Activated CD4-positive, CD25-positive, alpha-beta regulatory T cell treated with anti-CD3 and anti-CD28 coated beads, Interleukin-2, amount 50 U/mL, for 24 hours (primary cell): ENCODE measurements around the gene CAST.

Experiments
- ATAC-seq, 2 donors: fragments of 150-1000 bp; cut with Tn5 transposase; one replicate each; pipeline ENCODE4 v1.10.0; 2021; ENCODE audit warnings: mild to moderate bottlenecking in 1 of 2, moderate library complexity in 1 of 2

CAST gene

DNA sequence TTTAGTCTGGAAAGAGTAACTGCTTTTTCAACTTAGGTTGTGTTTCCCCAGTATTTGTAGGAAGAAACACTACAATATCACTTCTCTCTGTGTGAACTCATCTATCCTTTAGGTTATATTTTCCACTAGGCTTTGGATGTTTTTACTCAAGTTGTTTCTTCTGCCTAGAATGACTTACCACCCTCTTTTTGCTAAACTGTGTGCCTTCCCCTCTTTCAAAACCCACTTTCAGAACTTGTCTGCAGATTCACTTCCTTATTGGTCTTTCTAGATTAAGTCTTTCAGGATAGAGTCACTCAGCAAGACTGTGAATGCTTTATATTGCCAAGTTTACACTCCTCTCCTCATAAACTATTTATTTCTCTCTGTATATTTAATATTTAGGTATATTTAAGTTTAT is 14.2 kb upstream of the CAST start:
- no peak for ATAC-seq

DNA sequence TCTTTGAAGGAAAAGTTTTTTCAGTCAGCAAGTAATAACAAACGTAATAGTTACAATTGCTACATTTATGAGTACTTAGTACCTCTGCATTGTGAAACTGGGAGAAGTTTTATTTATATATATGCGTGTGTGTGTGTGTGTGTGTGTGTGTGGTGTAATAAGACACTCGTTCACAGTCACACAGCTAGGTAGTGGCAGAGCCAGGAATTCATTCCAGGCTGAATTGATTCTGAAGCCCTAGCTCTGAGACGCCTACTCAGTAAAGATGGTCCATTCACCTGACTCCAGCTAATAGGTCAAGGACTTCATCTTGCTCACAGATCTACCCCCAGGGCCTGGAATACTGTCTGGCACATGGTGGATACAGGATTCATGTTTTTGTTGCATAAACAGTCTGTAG is 13.6 kb upstream of the CAST start:
- ATAC-seq: no peak

DNA sequence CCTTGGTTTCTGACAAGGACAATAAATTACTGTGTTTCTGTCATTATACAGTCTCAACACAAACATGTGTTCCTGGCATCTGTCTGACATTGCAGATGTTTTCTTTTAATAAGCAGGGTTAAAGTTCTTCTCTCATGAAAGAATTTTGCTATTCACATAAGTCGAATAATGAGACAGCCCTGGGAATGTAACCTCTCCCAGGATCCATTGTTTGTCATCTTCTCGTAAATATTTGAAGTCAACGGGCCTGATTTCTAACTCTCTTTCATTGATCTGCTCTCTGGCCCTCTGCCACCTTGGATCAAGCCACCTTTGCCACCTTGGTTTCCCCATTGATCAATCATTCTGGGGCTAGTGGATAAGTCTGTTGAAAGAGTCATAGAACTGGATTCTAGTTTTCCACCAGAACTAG is 12.9 kb upstream of the CAST start:
- no peak for ATAC-seq

DNA sequence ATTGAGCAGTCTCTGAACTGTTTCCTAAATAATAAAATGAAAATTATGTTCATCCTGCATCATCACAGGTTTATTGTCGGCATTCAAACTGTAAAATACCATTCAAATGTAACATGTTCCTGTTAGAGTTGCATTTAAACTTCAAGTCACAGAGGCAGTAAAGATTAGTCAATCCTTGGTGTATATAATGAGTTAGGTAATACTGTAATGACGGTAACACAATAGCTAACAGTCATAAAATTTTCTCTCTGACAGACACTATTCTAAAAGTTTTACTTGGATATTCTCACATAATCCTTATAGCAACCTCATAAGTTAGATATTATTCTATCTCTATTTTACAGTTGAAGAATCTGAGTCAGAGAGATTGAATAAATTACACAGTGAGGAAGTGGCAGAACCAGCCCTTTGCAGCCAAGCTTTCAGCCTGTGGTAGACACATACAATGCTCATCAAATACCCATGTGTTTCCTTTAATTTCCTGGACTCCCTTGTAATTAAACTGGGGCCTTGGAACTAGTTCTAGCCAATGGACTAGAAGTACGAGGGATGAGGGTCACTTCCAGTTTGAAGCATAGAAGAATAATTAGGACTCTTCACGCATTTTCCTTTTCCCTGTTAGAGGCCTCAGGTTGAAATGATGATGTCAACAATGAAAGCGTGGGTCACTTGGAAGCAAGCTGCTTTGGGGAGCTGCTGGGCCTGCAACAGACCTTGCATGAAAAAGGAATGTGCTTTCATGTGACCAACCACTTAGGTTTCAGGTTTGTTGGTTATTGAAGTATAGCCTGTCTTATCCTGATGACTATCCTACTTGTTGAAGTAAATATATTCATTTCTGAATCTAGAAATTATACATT is 12.3 kb upstream of the CAST start:
- ATAC-seq: peak; percentile 28 to 49

DNA sequence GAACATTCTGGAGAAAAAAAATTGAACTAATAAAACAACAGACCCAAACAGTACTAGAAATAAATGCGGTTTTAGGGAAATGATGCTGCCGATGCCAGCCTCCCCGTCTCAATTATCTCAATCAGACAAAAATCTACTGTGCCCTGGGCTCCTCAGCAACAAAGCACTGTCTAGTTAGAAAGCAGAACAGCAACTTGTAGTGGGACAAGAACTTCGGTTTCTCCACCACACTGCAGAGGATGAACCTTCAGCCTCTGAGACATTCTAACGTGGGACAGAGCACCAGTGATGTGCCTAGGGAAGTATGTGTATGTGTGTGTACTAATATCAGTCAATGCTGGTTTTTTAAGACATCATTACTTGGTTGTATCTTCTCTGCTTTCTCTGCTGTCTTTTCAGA is 11.1 kb upstream of the CAST start:
- no peak for ATAC-seq

DNA sequence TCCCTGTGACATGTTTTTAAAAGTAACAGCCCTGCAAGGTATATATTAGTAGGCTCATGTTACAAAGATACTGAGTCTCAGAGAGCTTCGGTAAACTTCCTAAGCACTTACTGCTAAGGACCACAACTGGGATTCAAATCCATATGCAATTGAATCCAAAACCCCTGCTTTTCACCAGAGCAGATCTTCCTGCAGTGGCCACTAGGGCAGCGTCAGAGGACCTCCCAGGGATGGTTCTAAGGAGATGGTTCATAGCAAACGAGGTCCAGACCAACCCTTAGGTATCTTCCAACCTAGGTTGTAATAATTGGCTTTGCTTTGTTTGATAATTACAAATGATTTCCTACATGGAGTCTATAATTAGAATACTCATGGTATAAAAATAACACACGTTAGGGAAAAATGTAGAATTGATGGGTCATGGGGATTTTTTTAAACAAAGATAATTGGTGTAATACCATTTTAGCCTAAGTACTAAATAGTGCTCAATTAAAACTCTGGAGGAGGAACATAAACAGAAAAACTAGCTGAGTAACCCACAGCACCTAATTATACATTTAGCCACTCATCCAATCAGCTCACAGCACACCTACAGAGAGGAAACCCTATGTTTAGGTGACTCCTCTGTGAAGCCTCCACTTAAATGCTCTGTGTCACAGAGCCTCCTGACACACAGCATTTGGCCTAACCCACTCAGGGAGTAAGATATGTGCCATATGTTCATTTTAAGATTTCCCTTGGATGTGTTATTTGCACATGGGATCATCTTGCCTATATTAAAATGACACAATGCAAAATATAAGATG is 10.0 kb upstream of the CAST start:
- no peak for ATAC-seq

DNA sequence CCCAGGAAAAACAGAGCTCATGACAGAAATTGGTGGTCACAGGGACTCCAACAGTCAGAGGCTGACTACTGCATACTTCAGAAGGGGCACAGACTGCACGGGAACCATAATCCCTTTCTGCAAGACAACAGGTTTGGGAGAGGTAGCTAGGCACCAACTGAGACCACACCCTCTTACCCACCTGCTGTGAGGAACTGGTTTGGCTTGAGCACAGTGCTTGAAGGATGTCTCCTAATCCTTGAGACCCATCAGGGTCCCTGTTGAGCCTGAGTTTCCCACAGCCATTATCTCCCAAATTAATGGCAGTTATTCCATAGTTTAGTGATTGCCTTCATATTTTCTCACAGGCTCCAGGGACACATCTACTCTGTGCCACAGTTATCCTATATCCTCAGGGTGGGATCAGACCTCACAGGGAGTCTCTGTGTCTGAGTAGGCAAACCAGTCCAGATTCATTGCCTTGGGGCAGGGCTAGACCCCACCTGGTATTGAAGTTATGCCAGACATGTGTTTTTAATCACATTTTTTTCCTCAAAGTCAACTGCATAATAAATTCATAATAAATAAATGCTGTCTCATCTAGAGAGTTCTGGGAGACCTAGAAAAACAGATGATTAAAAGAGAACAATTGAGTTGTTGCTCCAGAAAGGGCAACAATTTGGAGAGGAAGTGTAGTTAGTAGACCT is 9.3 kb upstream of the CAST start:
- no peak for ATAC-seq

DNA sequence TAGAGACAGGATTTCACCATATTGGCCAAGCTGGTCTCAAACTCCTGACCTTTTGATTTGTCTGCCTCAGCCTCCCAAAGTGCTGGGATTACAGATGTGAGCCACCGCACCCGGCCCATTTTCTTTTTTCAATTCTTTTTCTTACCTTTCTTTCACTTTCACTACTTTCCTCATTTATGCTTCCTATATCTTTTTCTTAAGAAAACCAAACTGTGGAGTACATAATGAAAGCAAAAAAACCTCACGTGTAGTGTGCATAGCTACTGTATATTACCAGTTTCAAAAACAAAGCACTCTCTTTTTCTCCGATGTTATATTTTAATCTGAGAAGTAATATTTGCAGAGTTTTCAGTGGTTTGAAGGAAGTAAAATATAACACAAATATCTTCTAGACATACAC is 8.0 kb upstream of the CAST start:
- ATAC-seq: no peak

DNA sequence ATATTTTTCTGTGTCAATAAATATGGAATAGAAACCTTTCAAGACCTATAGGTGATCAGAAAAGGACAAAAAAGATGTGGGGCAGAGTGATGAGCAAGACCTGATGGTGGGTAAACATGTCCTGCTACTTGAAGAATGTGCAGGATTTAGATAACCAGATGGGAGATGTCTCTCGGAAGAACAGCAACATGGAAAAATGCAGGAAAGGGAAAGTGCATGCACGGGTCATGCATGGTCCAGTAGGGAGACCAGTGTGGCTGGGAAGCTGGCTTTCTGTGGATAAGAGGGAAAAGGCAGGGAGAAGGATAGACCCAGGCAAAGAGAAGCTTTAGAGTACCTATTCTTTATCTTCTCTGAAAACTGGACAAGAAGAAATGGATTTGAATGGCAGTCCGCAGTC is 7.1 kb upstream of the CAST start:
- ATAC-seq: no peak

DNA sequence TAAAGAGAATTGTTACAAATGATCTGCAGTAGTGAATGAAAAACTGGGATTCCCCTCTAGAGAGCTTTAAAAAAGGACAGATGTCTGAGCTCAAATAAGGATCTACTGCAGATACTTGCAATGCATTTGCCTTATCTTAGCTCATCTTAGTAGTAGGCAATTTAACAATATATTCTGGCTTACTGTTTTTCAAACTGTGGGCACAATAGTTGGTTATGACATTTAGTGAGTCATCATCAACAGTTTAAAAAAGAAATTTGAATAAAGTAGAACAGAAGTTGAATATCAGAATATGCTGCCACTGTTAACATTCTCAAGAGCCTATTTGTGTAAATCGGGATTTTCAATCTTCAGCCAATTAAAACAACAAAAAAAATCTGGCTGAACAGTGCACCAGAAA is 6.7 kb upstream of the CAST start:
- peak in 1 of 2 donors; percentile 45 for ATAC-seq

DNA sequence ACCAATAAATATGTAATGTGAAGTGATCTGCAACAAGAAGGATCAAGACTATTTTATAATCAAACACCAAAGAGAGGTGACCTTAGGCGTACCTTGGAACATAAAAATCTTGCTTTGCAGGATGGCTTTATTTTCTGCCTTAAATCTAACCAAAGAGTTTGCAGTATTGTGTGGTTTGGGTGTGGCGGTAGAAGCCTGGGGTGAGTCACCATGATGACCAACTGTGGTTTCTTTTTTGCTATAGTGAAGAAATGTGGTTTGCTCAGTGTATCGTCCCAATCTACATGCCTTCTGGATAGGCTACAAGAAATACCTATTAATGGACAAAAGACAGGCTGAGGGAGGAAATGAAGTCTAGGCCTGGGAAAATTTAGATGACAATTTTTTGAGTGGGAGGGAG is 5.1 kb upstream of the CAST start:
- ATAC-seq: peak; percentile 54 to 71

DNA sequence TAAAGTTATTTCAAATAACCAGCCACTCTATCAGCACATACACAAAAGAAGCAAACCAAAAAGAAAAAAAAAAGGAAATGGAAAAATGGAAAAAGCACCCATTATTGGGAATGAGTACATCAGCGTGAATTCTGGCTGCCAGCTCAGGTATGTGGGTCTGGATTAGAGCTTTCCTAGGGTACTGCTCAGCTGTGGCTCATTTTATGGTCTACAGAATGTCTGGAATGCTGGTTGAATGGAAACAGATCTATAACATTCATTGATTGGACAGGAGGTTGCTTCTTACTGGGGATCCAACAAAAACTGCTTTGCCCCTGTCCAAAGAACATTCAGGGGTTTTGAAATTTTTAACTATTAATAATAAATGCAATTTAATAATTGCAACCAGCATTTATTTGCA is 3.9 kb upstream of the CAST start:
- no peak for ATAC-seq

DNA sequence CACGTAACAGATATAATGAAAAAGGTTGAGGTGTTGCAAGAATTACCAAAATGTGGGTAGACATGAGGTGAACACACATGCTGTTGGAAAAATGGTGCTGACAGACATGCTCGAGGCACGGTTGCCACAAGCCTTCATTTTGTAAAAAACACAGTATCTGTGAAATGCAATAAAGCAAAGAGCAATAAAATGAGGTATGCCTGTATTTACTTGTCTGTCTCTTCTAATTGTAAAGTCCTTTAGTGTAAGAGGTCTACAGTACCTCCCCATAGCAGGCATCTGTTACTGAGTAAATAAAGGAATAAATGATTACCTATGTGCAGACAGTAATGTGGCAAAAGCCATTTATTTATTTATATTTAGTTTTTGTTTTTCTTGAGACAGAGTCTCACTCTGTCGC is 3.0 kb upstream of the CAST start:
- no peak for ATAC-seq

DNA sequence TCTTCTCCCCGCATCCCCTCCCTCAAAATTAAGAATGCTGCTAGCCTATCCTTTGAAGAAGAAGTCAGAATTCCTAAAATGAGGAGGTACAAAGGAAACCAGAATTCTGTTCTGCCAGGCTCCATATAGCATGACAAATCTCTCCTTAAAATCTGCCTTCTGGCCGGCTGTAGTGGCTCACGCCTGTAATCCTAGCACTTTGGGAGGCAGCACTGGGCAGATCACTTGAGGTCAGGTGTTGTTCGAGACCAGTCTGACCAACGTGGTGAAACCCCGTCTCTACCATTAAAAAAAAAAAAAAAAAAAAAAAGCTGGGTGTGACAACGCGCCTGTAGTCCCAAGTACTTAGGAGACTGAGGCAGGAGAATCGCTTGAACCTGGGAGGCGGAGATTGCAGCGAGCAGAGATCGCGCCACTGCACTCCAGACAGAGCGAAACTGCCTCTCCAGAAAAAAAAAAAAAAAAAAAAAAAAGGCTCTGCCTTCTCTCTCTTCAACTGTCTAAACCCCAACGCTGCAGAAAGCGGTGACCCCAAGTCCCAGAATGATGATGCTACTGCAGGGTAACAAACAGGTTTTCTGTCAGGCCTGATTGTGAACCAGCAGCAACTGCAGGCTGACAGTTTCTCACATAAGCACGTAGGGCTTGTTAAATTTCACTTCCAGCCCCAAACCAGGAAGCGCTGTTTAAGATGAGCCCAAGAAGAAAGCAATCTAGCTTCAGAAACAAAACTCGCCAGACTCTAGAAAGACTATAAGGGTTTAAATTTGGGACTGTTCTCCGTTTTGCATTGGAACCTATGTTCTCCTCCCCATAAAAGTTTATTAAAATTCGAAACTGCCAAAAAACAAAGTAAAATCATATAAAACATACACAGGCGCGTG is 963 bp upstream of the CAST start:
- ATAC-seq: peak in 1 of 2 donors; percentile 10

DNA sequence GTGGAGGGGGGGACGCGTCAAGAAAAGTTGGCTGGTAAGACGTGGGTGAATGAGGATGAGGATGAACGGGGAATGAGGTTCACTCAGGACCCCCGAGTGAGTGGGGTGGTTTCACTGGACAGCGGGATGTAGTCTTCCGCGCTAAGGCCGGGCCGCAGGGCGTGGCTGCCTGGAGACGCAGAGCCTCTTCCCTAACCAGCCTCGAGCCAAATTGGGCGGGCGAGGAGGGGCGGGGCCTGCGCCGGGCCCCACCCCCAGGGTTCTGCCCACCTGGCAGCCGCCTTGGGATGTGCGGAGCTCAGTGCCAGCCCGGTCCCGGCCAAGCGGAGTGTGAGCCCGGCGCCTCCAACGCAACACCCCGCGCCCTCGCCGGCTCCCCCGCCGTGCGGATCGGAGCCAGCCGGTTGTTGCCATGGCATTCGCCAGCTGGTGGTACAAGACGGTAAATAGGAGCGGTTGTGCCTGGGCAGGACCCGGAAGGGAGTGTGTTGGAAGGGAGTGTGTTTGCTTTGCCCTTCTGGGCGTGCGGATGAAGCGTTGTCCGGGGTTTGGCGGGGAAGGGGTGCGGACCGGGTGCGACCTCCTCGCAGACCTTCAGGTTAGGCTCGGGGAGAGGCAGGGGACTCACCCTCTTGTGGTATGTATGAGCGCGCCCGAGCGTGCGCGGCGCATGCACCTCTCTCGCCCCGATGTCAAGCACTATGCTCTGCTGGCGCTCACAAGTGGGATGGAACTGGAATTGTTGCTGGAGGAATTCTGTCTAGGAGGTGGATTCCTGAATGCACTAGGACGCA is 746 bp downstream of the CAST start:
- ATAC-seq: peak; percentile 82

DNA sequence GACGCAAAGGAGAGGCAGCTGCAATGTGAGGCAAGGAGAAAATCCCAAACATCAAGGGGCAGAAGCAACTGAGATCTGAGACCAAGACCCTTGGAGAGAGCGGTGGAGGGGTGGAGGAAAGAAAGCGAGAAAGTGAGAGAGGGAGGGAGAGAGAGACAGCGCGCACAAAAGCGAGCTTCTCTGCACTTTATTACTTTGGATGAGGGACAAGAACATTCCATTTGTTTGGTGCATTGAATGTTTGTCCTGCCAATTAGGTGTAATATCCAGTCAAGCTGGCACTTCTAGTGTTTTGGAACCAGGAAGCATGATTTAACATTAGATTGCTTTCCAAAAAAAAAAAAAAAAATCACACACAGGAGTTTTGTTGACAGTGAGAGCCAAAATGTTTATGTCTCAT is 1.4 kb downstream of the CAST start:
- ATAC-seq: no peak

DNA sequence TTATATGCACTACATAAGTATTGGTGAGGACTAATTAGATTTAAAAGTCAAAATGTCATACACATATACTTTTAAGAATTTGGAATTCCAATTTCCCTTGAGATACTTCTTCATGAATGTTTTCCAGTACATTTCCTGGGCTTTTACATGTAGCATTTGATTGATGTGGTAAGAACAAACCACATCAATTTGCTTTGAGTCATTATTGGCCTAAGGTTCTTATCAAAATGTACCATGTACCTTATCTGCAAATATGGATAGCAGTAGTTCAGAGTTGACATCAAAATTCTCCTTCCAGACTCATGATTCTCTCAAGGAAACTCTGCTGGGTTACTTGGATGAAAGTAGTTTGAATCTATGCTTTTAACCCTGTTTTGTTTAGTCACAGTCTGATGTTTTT is 2.5 kb downstream of the CAST start:
- ATAC-seq: no peak

DNA sequence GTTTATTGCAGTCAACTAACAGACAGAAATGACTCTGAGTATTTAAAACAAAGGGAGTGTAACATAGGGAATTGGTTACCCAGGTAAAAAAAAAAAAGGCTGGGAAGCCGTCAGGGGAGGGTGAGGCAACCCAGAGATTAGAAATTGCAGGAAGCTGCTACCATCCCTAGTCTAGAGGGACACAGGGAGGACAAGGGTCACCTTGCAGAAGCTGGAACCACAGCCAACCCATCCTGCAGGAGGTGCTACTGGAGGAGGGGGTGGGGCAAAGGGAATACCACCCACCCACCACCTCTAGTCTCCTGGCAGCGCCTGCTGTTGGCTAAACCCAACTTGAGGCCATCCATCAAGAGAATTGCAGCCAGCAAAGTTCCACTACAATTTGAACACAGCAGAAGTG is 6.5 kb downstream of the CAST start:
- ATAC-seq: no peak

DNA sequence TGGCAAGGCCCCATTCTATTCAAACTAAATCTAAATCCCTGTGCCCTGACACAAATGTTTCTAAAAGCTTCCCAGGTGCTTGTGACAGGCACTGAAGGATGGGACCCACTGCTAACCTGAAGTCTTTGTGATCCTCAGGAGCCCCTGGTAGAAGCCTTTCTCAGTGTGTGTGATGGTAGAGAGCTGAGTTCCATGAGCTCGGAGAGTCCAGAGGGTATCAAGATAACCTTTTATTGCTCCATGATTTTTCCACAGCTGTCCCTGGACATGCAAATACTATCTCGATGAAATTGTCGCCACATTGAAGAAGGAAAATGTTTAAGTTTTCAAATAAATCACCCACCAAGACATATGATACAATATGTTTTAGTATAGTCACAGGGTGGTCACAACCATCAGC is 7.7 kb downstream of the CAST start:
- no peak for ATAC-seq

DNA sequence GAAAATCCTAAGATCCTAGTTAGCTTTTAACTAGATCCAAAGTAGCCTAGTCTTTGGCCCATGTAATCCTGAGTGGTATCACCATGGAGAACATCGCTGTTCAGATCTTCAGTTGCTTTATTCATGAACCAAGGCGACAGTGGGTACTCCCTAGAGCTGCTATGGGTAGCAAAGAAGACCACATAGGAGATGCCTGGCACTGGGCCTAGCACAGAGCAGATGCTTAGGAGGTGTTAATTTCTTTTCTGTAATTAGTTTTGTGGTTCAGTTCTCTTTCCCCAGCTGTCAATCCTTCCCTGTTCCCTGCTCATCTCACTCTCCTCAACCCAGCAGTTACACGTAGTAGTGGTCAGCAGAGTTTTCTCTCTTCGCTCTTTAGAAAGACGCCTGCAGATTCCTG is 9.3 kb downstream of the CAST start:
- ATAC-seq: no peak

DNA sequence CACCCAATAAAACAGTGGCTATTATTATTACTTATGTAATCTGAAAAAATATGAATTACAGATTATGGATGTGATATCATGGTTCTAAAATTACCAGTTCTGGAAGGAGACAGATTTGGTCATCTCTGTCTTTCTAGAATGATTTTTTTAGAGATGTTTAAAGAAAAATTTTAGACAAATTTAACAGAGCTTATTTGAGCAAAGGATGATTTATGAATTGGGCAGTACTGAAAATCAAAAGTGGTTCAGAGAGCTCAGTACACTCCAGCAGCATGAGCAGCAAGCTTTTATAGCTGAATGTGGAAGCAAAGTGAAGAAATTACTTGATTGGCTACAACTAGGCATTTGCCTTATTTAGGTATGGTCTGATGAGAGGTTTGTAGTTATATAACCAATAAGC is 11.0 kb downstream of the CAST start:
- peak; percentile 38 to 48 for ATAC-seq

DNA sequence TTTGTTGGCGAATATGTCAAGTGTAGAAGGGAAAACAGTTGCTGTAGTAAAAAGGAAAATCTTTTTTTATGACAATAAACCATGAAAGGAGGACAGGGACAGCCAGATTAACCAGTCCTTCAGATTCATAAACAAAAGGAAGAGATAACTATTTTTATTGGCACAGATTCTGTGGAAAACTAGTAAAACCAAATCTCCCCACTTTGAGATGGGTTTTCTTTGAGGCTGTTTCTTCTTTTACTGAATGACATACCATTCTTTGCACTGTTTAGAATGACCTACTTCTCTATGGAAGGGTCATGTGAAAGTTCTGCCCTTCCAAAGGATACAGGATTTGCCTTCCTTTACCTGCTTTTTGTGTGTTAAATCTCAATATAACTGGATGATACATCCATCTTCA is 13.7 kb downstream of the CAST start:
- no peak for ATAC-seq
